Left ventricle myocardium inferior (tissue), 1 donor: ENCODE results near the gene USP22. TPM values are rescaled to one million over a fixed set of nuclear protein-coding genes. Genes with fewer than 3 reads are reported as not detected.

Source experiments
- DNase-seq: peaks from one replicate; pipeline ENCODE4 v3.0.0-alpha.2; 2020
- H3K27ac ChIP-seq: fragments of 200-600 bp; replicated peaks from 2 replicates; pipeline ENCODE4 v1.8.0; 2021
- H3K27me3 ChIP-seq: fragments of 200-600 bp; 2 replicates; pipeline ENCODE4 v1.8.0; 2021; ENCODE audit warnings: low read depth
- H3K36me3 ChIP-seq: fragments of 200-600 bp; 2 replicates; pipeline ENCODE4 v1.8.0; 2021
- H3K4me1 ChIP-seq: fragments of 200-600 bp; 2 replicates; pipeline ENCODE4 v1.8.0; 2021
- H3K4me3 ChIP-seq: fragments of 200-600 bp; 2 replicates; pipeline ENCODE4 v1.8.0; 2021; ENCODE audit warnings: mild to moderate bottlenecking, moderate library complexity
- H3K9me3 ChIP-seq: fragments of 200-600 bp; replicated peaks from 2 replicates; pipeline ENCODE4 v1.8.0; 2021
- intact Hi-C: fragments of 100-400 bp; cut with micrococcal nuclease; formaldehyde crosslinking; loops from one replicate; pipeline ENCODE4 v1.11.0; 2022
- total RNA-seq: library from RNA; stranded (reverse); fragmentation: NEBNext Ultra II Directional; extraction: Animal tissue kit (Norgen Biotek cat#: 25700); gene quantifications from one replicate; pipeline ENCODE4 v1.2.1, GENCODE V29; 2021
- TF ChIP-seq, protein P1 (sequence below): fragments of 200-600 bp; IDR thresholded peaks from 2 replicates; pipeline ENCODE4 v1.8.0; 2021; ENCODE audit warnings: antibody characterized with exemption, mild to moderate bottlenecking, borderline replicate concordance
- donor health status: DM: no; HTN: yes; CAD: no; lungs with severe emphysema.

The USP22 gene
- total RNA-seq, 1 donor from 2014 or later: 159 TPM

- no peak overlapping the region for H3K4me3 ChIP-seq
- H3K27me3 ChIP-seq: no peaks in the 10 kb centered on the region
- H3K27ac ChIP-seq: peak overlapping the region; percentile 54
- H3K4me1 ChIP-seq: peaks cover 87% of the 10 kb centered on the region
- DNase-seq: no peak
- TF ChIP-seq, protein P1, sequence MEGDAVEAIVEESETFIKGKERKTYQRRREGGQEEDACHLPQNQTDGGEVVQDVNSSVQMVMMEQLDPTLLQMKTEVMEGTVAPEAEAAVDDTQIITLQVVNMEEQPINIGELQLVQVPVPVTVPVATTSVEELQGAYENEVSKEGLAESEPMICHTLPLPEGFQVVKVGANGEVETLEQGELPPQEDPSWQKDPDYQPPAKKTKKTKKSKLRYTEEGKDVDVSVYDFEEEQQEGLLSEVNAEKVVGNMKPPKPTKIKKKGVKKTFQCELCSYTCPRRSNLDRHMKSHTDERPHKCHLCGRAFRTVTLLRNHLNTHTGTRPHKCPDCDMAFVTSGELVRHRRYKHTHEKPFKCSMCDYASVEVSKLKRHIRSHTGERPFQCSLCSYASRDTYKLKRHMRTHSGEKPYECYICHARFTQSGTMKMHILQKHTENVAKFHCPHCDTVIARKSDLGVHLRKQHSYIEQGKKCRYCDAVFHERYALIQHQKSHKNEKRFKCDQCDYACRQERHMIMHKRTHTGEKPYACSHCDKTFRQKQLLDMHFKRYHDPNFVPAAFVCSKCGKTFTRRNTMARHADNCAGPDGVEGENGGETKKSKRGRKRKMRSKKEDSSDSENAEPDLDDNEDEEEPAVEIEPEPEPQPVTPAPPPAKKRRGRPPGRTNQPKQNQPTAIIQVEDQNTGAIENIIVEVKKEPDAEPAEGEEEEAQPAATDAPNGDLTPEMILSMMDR: no peak
- intact Hi-C loops: no loop called here
- H3K9me3 ChIP-seq: no peaks in the 10 kb centered on the region
- peaks cover 69% of the 10 kb centered on the region for H3K36me3 ChIP-seq
Observed at GRCh38 chr17:21002309-21003006, 40.4 kb downstream of the USP22 start.

DNA sequence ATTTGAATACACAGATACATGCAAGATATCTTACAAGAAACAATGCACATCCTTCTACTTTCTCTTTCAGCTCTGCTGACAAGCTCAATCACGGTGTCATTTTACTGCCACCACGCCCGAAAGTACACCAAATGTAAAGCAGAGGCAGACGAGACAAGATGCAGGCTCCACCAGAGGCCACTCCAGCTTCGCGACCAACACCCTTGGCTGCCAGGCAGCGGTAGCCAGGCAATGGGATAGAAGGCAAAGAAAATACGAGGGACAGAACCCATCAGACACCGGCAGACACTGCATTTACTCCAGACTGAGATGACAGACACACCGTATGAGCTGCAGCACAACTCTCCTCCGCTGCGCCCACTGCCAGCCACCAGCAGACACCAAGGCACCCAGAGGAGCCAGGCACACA lies 41.0 kb downstream of the USP22 start:
- intact Hi-C loops: no loop called here
- DNase-seq: no peak
- Histone ChIP-seq H3K27ac (peak overlapping the region; percentile 54), H3K4me1 (peaks cover 93% of the 10 kb centered on the region), H3K4me3 (no peak overlapping the region), H3K27me3 (no peaks in the 10 kb centered on the region), H3K36me3 (peaks cover 63% of the 10 kb centered on the region), H3K9me3 (no peaks in the 10 kb centered on the region)
- TF ChIP-seq, protein P1: no peak

GRCh38 chr17:21001111-21001812 lies 41.5 kb downstream of the USP22 start:
- TF ChIP-seq, protein P1: no peak

DNA sequence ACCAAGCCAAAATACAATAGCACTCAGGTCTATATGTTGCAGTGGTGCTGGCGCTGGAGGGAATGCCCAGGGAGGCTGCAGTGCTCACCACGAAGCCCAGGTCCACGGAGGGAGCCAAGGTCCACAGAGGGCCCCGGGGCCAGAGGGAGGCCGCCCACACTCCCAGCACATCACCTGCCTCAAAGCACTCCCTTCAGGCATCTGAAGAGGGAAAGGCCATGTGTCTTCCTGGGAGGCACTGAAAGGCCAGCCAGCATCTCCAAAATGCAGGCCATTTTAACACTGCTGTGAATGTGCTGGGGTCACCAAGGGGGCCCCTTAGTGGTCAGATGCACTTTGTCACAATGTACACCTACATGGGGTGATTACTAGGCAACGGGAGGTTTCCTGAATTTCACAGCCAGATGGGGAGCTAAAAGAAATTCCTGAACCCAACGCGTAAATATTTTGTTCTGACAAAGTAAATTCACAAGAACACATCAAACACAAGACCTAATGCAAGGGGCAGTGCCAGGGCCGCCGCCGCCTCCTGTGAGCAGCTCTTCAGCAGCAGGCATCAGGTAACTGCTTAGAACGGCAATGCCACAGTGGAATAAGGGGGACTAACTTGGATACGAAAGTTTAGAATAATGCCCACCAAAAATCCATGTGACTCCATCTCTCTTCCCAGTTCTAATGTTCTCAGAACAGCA lies 42.8 kb downstream of the USP22 start:
- Histone ChIP-seq H3K9me3 (no peaks in the 10 kb centered on the region), H3K4me3 (no peak overlapping the region), H3K27ac (peak overlapping the region; percentile 60), H3K27me3 (no peaks in the 10 kb centered on the region), H3K36me3 (peaks cover 44% of the 10 kb centered on the region), H3K4me1 (peaks cover 84% of the 10 kb centered on the region)
- TF ChIP-seq, protein P1: no peak
- intact Hi-C loops: no loop called here
- DNase-seq: no peak

More at GRCh38 chr17:21001111-21001812, 41.5 kb downstream of the USP22 start:
- peaks cover 96% of the 10 kb centered on the region for H3K4me1 ChIP-seq
- no peak overlapping the region for H3K4me3 ChIP-seq
- intact Hi-C loops: no loop called here
- H3K27ac ChIP-seq: peak overlapping the region; percentile 54
- peaks cover 57% of the 10 kb centered on the region for H3K36me3 ChIP-seq
- no peaks in the 10 kb centered on the region for H3K9me3 ChIP-seq
- no peak for DNase-seq
- H3K27me3 ChIP-seq: no peaks in the 10 kb centered on the region

DNA sequence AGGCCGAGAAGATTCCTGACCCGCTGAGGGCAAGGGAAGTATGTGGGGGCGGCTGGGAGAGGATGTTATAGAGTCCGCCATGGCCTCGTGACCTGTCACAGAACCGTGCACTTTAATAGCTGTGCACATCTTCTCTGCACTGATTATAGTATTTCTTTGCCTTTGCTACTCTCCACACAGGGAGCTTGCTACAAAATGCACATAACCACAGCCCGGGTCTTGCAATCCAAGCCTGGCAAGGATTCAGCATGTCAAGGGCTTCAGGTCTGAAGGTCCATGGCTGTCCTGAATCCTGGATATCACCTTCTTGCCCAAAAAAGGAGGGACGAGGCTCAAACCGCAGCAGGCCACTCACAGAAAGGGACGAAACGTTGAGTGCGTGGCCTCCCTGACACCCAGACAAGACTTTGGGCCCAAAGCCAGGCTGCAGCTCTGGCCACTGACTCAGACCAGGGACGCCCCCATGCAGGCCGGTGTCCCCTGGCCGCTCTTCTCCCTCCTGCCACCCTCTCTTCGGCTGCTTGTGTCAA lies 43.7 kb downstream of the USP22 start:
- H3K36me3 ChIP-seq: peaks cover 36% of the 10 kb centered on the region
- no peaks in the 10 kb centered on the region for H3K9me3 ChIP-seq
- H3K4me3 ChIP-seq: peak overlapping the region; percentile 0
- H3K27me3 ChIP-seq: no peaks in the 10 kb centered on the region
- H3K4me1 ChIP-seq: peaks cover 75% of the 10 kb centered on the region
- intact Hi-C loops: no loop called here
- TF ChIP-seq, protein P1: no peak
- DNase-seq: no peak
- H3K27ac ChIP-seq: peak overlapping the region; percentile 60
